GM10248 (cell line): ENCODE data around the gene PDLIM5.
"Not testable (repeated sequence)": the region's sequence is repeated elsewhere in the genome, so short reads cannot be mapped to it uniquely, and the experiment has no call there.

ENCODE experiments used
- CTCF ChIA-PET: fragments of 300-600 bp; sonication (Branson Sonifier 250); formaldehyde crosslinking; extraction: SDS; loops from one replicate; lab custom pipeline; 2021; ENCODE audit warnings: antibody characterized with exemption; lab: Yijun Ruan, JAX
- POLR2A ChIA-PET: fragments of 350-650 bp; sonication (Branson Sonifier 250); formaldehyde crosslinking; extraction: SDS; loops from one replicate; lab custom pipeline; 2020; ENCODE audit warnings: antibody characterized with exemption; lab: Yijun Ruan, JAX
- DNase-seq: peaks from one replicate; pipeline ENCODE4 v3.0.0; 2012; ENCODE audit errors: extremely low spot score
- TF ChIP-seq, protein P1 (sequence below): IDR thresholded peaks from 2 replicates; pipeline ENCODE4 v1.5.1; 2012; ENCODE audit warnings: mild to moderate bottlenecking, low read depth; ENCODE audit errors: extremely low read depth, missing control alignments, control extremely low read depth

Gene PDLIM5

GRCh38 chr4:94504545-94504944 lies 52.8 kb downstream of the PDLIM5 start:
- CTCF ChIA-PET: no interaction called here
- POLR2A ChIA-PET: no interaction called here
- TF ChIP-seq, protein P1, sequence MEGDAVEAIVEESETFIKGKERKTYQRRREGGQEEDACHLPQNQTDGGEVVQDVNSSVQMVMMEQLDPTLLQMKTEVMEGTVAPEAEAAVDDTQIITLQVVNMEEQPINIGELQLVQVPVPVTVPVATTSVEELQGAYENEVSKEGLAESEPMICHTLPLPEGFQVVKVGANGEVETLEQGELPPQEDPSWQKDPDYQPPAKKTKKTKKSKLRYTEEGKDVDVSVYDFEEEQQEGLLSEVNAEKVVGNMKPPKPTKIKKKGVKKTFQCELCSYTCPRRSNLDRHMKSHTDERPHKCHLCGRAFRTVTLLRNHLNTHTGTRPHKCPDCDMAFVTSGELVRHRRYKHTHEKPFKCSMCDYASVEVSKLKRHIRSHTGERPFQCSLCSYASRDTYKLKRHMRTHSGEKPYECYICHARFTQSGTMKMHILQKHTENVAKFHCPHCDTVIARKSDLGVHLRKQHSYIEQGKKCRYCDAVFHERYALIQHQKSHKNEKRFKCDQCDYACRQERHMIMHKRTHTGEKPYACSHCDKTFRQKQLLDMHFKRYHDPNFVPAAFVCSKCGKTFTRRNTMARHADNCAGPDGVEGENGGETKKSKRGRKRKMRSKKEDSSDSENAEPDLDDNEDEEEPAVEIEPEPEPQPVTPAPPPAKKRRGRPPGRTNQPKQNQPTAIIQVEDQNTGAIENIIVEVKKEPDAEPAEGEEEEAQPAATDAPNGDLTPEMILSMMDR: no peak
- no peak for DNase-seq

GRCh38 chr4:94506822-94507221 lies 55.1 kb downstream of the PDLIM5 start:
- no peak for DNase-seq
- TF ChIP-seq, protein P1: no peak
- ChIA-PET POLR2A (no interaction called here), CTCF (no interaction called here)

- TF ChIP-seq, protein P1: no peak
- DNase-seq: no peak
- ChIA-PET POLR2A (no interaction called here), CTCF (no interaction called here)
Observed at GRCh38 chr4:94507281-94507680, 55.5 kb downstream of the PDLIM5 start.

DNA sequence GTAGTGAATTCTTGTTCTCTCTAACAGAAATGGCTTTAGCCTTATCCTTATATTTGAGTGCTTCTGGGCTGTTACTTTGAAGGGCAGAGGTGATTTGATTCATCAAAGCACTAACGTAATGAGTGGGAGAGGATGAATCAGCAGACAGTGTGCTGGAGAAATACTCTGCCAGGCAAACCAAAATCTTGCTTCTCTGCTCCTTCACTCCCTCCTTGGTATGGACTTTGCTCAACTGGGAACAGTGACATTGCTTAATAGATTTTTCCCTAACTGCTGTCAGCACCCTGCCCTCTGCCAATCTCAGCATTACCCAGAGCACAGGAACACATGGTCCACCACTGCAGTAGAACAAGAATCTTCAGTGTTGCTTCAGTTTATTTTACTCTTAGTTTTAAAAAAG lies 56.0 kb downstream of the PDLIM5 start:
- POLR2A ChIA-PET: no interaction called here

GRCh38 chr4:94508296-94508695 lies 56.6 kb downstream of the PDLIM5 start:
- POLR2A ChIA-PET: no interaction called here
- DNase-seq: no peak
- TF ChIP-seq, protein P1: no peak
- CTCF ChIA-PET: no interaction called here

More for the DNA sequence above, 56.0 kb downstream of the PDLIM5 start:
- TF ChIP-seq, protein P1: no peak
- CTCF ChIA-PET: no interaction called here
- no peak for DNase-seq

DNA sequence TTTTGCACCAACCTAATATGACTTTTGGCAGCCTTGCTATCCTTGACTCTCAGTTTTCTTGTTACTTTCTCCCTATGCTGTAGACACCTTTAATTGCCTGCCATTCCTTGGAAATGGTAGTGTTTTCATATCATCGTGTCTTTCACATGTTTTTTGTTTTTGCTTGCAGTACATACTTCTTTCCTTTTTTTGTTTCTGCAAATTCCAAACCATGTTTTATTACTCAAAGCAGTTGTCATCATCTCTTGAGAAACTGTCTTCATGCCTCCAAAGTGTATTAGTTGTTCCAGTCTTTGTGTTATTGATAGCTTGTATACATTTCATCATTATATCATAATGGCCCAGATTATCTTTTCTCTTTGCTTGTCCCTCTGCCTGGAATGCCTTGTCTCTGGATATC lies 57.1 kb downstream of the PDLIM5 start:
- POLR2A ChIA-PET: no interaction called here
- CTCF ChIA-PET: no interaction called here
- TF ChIP-seq, protein P1: no peak

GRCh38 chr4:94511591-94511990 lies 59.8 kb downstream of the PDLIM5 start:
- CTCF ChIA-PET: no interaction called here
- DNase-seq: no peak
- TF ChIP-seq, protein P1: no peak
- POLR2A ChIA-PET: no interaction called here

More for the DNA sequence above, 57.1 kb downstream of the PDLIM5 start:
- no peak for DNase-seq

- DNase-seq, CTCF ChIA-PET, POLR2A ChIA-PET: not testable (repeated sequence)
Observed at GRCh38 chr4:94513532-94513931, 61.8 kb downstream of the PDLIM5 start.
